HG02759 (cell line): ENCODE data around the gene LRP4.

Source experiments
- ATAC-seq: cut with Tn5 transposase; IDR thresholded peaks from one replicate; pipeline ENCODE4 v1.9.1; 2021; ENCODE audit warnings: mild to moderate bottlenecking, moderate library complexity; ENCODE audit not compliant: unreplicated experiment

The LRP4 gene

DNA sequence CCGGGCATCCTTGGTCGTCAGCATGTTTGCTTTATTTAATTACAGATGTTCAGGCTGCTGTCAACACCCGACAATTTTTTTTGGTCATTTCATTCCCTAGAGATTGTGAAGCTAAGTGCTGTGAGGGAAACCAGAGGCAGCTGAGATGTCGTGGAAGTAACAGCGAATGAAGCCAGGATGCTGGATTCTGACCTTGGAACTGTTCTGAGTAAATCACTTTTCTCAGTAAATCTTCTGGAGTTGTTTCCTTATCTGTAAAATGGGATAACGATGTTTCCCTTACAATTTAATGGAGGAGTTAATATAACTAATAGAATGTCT lies 71.9 kb downstream of the LRP4 start:
- ATAC-seq = peak; percentile 12

DNA sequence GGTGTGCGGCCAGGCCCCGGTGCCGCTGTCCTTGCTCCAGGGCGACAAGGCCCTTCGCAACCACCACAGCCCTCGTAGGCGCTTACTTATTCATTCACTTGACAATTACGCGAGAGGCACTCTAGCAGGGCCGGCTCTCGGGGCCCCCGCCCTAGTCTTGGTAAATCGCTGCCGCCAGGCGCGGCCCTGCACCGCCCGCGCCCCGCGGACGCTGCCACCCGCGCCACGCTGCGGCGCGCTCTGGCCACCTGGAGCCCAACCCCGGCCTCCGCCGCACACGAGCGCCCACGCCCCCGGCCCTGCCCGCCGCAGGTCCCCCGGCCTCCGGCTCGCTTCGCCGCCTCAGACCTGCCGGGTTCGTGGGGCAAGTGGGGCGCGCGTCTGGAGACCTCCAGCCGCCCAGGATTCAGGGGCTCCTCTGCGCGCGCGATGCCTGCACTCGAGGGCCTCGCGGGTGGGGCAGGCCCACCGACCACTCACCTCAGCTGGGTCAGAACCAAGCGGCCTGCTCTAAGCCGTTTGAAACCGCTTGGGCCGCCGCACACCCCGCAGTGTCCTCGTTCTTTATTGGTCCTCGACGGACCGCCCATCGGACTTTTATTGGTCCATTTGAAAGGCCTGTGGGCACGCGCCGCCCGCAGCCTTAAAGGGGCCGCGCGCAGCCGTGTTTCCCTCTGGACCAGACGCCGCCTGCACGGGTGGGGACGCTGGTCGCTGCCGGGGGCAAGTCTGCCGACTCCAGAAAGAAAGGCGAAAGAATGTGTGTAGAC lies 72.4 kb downstream of the LRP4 start, which contains the start of gene CKAP5:
Gene CKAP5, minus strand, starts transcription at position 541 of the 770 bp plus-strand sequence. CDS start 25,049 bp downstream, outside the sequence.
- ATAC-seq = peak; percentile 95

DNA sequence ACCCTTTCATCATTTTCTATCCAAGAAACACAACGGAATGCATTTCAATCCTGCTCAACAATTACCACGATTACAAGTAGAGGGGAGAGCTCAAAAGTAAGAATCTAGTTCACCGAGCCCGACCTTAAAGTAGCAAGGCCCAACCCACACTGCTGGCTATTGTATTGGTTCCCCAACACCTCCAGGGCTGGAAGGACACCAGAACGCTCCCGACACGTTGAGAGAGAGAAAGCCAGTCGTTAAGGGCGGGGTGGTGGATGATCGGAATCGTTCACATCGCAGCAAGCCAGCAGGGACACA lies 73.0 kb downstream of the LRP4 start:
- ATAC-seq = no peak

DNA sequence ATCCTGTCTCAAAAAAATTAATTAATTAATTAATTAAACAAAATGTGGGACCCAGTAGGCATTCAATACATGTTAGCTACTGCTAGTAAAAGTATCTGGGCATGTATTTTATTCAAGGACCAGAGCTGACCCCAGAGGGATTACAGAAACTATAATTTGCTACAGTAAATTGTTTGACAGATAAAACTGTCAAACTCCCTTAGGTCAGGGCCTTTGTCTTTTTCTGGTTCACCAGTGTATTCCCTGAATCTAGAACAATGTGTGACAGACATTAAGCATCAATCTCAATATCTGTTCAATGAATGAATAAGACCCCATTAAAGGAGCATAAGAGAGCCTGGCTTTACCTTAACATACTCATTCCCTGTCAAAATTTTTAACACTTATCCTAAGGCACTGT lies 78.2 kb downstream of the LRP4 start:
- no peak for ATAC-seq

DNA sequence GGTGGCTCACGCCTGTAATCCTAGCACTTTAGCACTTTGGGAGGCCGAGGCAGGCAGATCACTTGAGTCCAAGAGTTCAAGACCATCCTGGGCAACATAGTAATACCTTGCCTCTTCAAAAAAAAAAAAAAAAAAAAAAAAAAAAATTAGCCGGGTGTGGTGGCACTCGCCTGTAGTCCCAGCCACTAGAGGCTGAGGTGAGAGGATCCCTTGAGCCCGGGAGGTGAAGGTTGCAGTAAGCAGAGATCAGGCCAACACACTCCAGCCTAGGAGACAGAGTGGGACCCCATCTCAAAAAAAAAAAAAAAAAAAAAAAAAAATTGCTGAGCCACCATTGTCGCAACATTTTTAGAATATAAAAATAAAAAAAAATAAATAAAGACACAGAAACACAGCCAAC lies 79.8 kb downstream of the LRP4 start:
- no peak for ATAC-seq

DNA sequence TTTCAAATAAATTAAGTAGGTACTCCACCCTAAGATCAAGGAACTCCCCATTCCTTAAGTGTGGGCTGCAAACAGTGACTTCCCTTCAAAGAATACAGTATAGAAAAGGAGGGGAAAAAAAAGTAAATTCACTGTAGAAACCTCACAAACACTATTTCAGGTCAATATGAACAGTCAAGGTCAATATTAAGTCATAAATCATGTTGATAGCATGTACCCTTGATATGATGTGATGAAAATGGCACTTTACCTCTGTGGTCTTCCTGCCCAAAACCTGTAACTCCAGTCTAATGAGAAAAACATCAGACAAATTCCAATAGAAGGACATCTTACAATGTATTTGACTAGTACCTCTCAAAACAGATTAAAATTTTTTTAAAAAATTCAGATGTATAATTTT lies 80.5 kb downstream of the LRP4 start:
- ATAC-seq = no peak

DNA sequence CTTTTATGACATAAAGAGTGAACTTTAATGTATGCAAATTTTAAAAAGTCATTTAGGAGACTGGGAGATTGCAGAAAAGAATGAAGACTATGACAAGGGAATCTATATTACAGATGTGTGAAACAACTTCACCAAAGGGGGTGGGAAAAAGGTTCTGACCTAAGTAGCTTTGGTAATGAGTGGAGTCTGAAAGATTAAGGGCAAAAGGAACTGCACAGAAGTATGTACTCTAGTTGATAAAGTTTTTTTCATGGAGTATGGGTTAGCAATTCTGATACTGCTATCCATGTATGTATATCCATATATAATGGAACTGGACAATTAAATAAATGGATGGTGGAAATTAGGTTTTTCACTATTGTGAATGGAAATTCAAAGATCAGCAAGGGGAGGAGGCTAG lies 81.5 kb downstream of the LRP4 start:
- ATAC-seq = no peak

DNA sequence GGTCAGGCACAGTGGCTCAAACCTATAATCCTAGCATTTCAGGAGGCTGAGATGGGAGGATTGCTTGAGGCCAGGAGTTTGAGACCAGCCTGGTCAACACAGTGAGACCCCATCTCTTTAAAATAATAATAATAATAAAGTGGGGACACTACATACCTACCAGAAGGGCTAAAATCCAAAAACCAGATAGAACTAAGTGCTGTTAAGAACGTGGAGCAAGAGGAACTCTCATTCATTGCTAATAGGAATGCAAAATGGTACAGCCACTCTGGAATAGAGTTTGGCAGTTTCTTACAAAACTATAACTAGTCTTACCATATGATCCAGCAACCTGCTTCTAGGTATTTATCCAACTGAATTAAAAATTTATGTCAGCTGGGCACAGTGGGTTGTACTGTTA lies 81.9 kb downstream of the LRP4 start:
- ATAC-seq = no peak

DNA sequence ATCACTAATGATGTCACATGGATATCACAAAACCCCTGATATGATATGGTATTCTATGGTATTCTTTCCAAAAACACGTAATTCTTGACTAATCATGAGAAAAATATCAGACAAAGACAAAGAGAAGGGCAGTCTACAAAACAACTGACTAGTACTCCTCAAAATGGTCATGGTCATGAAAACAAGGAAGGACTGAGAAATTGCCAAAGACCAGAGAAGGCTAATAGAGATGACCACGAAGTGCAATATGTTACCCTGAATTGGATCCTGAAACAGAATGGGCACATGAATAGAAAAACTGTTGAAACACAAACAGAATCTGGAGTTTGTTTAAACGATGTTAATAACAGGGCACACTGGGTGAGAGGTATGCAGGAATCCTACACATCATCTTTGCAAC lies 82.5 kb downstream of the LRP4 start:
- no peak for ATAC-seq

DNA sequence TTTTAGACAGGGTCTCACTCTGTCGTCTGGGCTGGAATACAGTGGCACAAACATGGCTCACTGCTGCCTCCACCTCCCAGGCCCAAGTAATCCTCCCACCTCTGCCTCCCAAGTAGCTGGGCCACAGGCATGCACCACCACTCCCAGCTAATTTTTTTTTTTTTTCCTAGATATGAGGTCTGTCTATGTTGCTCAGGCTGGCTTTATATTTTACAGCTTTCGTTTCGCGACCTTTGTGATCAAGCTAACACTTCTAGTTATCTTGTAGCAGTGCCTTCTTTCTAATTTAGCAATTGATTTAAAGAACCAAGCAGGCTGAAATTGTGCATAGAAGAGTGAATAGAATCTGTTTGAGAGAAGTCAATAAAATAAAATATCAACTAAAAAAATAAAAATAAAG lies 83.5 kb downstream of the LRP4 start:
- no peak for ATAC-seq

DNA sequence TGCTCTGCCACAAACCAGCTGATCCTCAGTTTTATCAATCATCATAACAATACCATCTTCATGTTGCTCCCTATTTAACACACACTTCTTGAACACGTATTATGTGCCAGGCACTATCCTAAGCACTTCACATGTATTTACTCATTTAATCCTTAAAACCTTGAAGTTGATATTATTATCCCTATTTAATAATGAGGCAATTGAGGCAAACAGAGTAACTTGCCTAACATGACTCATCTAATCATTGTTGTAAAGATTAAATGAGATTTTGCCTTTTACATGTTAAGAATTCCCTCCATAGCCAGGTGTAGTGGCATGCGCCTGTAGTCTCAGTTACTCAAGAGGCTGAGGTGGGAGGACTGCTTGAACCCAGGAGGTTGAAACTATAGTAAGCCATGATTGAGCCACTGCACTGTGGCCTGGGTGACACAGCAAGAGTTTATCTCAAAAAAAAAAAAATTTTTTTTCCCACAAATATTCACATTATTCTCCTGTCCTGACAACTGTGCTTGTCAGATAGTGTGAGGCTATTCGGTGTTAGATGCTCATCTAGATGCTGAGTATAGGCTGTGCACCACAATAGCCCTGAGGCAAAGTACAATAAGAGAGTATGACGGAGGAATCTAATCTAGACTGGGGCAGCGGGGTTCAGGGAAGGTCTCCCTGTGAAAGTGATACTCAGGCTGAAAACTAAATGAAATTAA lies 85.7 kb downstream of the LRP4 start:
- no peak for ATAC-seq

DNA sequence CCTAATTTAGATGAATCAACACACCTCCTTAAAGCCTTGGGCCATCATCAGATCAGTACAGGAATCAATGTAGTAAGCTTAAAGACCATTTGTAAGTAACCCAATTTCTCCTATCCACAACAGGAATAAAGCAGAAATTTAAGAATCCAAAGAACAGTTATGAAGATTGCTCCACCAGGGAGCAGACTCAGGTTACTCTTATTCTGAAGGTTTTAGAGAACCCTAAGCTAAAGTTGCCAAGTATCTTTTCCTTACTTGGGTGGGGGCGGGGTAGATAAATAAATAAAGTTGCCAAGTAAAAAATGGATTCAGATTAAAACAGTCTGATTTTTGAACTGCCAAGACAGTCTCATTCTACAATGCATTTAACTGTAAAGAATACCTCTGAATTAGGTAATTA lies 90.4 kb downstream of the LRP4 start:
- ATAC-seq = no peak

DNA sequence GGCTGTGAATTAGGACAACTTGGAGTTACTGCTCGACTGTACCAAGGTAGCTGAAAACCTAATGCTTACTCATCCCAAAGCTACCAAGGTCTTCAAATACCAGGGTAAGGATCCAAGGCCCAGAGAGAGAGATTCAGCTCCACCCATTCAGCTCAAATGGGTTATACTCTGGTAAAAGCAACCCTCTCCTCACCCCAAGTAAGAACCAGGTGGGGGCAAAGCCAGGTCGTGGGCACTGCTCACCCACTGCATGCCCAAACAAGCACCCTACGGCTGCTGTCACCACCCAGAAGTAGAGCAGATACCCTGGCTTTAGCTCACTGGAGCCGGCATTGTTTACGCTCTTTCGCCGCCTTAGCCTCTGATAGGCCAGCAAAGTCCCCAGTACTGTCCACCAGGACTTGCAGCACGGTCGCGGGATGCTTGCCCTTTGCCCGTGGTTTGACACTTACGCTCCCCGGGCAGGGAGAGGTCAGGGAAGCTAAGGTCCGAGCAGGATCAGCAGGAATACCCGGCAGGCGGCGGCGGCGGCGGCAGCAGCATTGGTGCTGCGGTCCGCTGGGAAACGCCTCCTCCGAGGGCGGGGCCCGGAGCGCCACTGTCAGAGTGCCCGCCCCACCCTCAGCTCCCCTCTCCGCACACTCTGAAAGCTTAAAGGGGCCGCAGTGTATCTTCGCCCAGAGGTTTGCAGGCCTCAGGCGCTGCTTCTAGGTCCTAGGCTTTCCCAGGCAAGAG lies 91.9 kb downstream of the LRP4 start:
- ATAC-seq = peak; percentile 99

DNA sequence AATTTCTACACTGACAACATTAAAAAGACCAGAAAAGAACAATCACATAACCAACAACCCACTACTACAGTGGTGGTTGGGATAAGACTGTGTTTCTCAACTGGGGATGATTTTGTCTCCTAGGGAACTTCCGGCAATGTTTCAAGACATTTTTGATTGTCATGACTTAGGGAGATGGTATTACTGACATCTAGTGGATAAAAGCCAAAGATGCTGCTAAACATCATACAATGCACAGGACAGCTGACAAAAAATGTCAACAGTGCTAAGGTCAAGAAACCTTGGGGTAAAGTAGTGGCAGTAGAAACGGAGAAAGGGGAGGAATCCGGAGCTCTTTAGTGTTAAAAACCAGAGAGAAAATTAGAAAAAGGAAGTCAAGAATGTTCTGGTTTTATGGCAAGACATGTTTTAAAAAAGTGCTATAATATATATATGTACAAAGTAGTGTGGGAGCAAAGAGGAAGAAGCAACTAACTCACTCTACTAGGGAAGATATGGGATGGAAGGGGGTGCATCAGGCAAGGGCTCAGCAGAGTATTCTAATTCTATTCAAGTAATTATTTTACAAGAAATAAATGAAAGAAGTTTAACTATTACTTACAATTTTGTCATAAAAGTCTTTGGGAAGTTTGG lies 109.4 kb downstream of the LRP4 start:
- ATAC-seq = no peak
